NCI-H2081 (cell line): ENCODE data around the gene TNFRSF11A.
A peak's percentile ranks its signal among the peaks of the same experiment; 100 is the strongest.

ENCODE experiments used
- DNase-seq, 2 experiments: peaks; one replicate each; lab custom pipeline; 2025; lab: John Stamatoyannopoulos, UW

The TNFRSF11A gene

GRCh38 chr18:62384068-62384467 lies 59.0 kb downstream of the TNFRSF11A start:
- no peak for DNase-seq

GRCh38 chr18:62384610-62385097 lies 59.5 kb downstream of the TNFRSF11A start:
- no peak for DNase-seq

DNA sequence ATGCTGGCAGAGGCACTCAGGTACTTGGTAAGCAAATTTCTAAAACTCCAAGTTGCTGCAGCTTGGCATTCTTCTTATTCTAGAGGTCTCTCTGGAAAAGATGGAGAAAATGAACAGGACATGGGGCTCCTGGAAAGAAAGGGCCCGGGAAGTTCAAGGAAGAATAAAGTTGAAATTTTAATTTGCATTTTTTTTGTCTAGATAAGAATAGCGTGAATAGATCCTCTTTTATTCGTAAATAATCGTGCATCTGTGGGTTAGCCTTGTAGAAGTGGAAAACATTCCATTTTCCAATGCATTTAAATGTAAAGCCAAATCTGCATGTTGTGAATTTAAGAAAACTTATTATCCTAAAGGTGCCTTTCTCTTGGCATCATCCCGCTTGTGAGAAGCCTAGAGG lies 61.0 kb downstream of the TNFRSF11A start:
- no peak for DNase-seq

- DNase-seq: no peak
These were observed 61.5 kb downstream of the TNFRSF11A start for GRCh38 chr18:62386601-62387000.

GRCh38 chr18:62387257-62387656 lies 62.1 kb downstream of the TNFRSF11A start:
- DNase-seq: no peak

- no peak for DNase-seq
These were observed 64.0 kb downstream of the TNFRSF11A start for GRCh38 chr18:62388855-62389760.

- DNase-seq: no peak
These were observed 64.8 kb downstream of the TNFRSF11A start for GRCh38 chr18:62389761-62390481.

DNA sequence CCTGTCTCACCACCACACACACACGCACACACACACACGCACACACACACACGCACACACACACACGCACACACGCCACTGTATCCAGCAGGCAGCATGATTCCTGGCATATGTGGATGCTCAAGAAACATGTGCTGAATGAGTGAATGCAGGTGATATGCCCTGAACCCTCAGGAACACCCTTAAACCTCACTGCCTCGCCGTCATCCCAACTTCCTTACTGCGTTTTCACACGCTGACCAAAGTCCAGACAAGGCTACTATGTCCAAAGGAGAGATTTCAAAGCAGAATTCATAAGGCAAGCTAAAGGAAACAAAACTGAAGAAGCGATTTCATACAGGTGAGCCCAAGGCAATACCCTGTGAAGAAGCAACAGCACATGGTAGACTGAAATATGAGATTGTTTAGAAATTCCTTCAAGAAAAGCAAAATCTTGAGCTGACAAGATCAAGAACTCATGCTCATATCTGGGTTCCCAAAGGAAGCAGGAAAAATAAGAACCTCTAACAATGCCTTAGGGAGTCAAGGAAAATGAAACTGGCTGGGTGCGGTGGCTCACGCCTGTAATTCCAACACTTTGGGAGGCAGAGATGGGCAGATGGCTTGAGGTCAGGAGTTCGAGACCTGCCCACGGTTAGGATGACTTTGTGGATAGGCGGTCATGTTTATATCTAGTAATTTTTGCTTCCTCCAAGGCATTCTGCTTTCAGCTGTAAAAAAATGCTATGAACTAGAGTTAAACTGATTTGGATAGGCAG lies 69.1 kb downstream of the TNFRSF11A start:
- no peak for DNase-seq

- DNase-seq: no peak
These were observed 71.3 kb downstream of the TNFRSF11A start for GRCh38 chr18:62396381-62396780.

DNA sequence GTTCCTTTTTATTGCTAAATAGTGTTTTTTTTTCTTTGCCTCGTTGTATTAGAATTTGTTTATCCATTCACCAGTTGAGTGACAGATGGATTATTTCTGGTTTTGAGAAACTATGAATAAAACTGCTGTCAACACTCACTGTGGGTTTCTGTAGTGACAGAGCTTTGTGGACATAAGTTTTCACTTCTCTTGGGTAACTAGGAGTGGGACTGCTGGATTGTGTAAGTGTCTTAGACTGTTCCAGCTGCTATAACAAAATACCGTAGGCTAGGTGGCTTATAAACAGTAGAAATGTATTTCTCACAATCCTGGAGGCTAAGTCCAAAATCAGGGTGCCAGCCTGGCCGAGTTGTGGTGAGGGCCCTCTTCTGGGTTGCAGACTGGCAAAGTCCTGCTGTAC lies 71.9 kb downstream of the TNFRSF11A start:
- DNase-seq: no peak

- no peak for DNase-seq
These were observed 73.2 kb downstream of the TNFRSF11A start for GRCh38 chr18:62398291-62398690.

GRCh38 chr18:62399276-62399675 lies 74.2 kb downstream of the TNFRSF11A start:
- DNase-seq: no peak

- DNase-seq: peak; percentile 71 to 84
These were observed 74.7 kb downstream of the TNFRSF11A start for GRCh38 chr18:62399781-62400308.

DNA sequence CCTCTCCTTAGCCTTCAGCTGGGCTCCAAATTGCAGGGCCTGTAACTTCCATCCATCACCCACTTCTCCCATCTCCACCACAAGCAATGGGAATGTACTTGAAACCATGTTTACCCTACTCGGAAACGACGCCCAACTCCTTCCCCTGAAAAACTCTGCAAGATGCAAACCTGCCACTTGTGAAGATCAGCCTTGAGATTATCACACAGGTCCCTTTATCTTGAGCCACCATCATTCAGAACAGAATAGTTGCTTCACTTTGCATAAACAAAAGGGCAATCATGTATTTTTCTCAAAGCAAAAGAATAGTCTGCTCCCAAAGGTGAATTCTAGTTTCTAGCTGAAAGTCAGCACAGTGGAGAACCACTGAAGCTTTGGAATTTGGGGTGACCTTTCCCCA lies 75.8 kb downstream of the TNFRSF11A start:
- no peak for DNase-seq

DNA sequence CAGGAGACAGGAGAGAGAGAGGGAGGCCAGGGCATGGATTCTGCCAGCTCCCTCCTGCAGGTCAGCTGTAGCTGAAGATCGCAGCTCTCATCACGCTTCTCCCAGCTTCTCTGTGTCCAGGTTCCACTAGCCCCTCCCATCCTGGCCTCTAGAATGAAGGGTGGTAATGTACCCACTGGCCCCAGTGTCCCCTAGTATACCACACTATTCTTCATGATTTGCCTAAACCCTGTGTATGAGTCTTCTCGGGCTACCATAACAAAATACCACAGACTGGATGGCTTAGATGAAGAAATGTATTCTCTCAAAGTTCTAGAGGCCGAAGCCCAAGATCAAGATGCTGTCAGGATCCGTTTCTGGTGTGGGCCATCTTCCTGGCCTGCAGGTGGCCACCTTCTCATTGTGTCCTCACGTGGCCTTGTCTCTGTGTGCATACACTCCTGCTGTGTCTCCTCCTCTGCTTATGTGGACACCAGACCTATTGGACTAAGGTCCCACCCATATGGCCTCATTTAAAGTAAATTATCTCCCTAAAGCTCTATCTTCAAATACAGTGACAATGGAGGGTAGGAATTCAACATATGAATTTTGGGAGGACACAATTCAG lies 77.3 kb downstream of the TNFRSF11A start:
- no peak for DNase-seq

DNA sequence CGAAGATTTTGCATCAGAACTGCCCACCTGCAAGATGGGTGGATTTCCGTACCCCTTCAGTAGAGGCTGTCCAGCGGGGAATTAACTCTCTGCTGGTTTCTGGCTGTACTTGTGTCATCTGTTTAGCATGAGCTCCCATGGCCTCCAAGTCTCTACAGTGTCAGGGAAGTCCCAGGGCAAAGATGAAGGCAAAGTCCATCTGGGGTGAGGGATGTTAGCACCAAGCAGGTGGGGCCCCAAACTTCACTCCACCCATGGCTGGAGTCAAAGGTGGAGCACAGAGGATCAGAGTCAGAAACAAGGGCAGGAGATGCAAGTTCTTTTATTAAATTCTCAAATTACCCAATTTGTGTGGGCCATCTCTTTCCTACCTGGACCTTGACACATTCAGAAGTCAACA lies 78.0 kb downstream of the TNFRSF11A start:
- DNase-seq: no peak

- no peak for DNase-seq
These were observed 79.8 kb downstream of the TNFRSF11A start for GRCh38 chr18:62404881-62405280.

GRCh38 chr18:62407660-62408059 lies 82.5 kb downstream of the TNFRSF11A start:
- no peak for DNase-seq

GRCh38 chr18:62409821-62410220 lies 84.7 kb downstream of the TNFRSF11A start:
- no peak for DNase-seq

GRCh38 chr18:62412231-62412979 lies 87.3 kb downstream of the TNFRSF11A start:
- no peak for DNase-seq

DNA sequence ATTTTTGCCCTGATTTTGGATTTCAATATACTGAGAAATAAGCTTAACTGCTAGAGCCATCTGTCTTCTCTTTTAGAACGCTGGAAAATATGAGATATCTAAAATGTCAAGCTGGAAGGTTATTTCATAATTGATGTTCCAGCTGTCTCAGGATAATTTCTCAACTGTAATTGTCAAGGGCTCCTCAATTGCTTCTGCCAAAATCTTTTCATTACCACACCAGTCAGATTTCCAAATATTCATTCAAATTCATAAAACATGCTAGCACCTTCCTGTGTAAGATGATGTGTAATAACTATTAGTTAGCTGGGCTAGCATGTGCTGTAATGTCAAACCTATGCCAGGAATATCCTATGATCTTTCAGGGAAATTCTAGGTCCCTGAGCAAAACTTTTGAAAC lies 88.1 kb downstream of the TNFRSF11A start:
- DNase-seq: no peak
